CD4-positive, alpha-beta T cell (primary cell): ENCODE measurements around the gene PRDX6. TPM values are rescaled to one million over a fixed set of nuclear protein-coding genes. Genes with fewer than 3 reads are reported as not detected.
"Not testable (repeated sequence)": the region's sequence is repeated elsewhere in the genome, so short reads cannot be mapped to it uniquely, and the experiment has no call there.

Experiments used
- ATAC-seq: fragments of 200-7000 bp; cut with Tn5 transposase; one replicate; pipeline ENCODE4 v1.10.0; 2022; ENCODE audit warnings: mild to moderate bottlenecking; ENCODE audit not compliant: poor library complexity
- CTCF ChIA-PET: fragments of 350-600 bp; sonication (Branson Sonifier 250); formaldehyde crosslinking; loops from one replicate; lab custom pipeline; 2021; ENCODE audit warnings: antibody characterized with exemption, inconsistent platforms; lab: Charles Lee
- POLR2A ChIA-PET: fragments of 350-600 bp; sonication (Branson Sonifier 250); formaldehyde crosslinking; loops from one replicate; lab custom pipeline; 2021; ENCODE audit warnings: antibody characterized with exemption, inconsistent platforms; lab: Charles Lee
- DNase-seq, 14 experiments: peaks; one replicate each; pipeline ENCODE4 v3.0.0-alpha.2; 2013 to 2020; ENCODE audit warnings: mixed read lengths in 2 of 14
- H3K27ac ChIP-seq, 2 donors: one replicate each; pipeline versions ENCODE4 v1.5.1 to v1.7.0; 2013; ENCODE audit warnings: low read length in 2 of 2, low read depth in 1 of 2, mild to moderate bottlenecking in 1 of 2
- H3K27me3 ChIP-seq, 2 experiments: 1 replicate in 1 of 2; 2 replicates in 1 of 2; pipeline versions ENCODE4 v1.6.1 to v1.7.0; 2013; ENCODE audit warnings: low read length in 2 of 2, control low read depth in 1 of 2, mild to moderate bottlenecking in 1 of 2, moderate library complexity in 1 of 2; ENCODE audit not compliant: insufficient read depth in 2 of 2, control insufficient read depth in 1 of 2
- H3K36me3 ChIP-seq: one replicate; pipeline ENCODE4 v1.6.1; 2013; ENCODE audit warnings: low read length, control low read depth; ENCODE audit not compliant: insufficient read depth
- H3K4me1 ChIP-seq: one replicate; pipeline ENCODE4 v1.6.1; 2013; ENCODE audit warnings: low read length, control low read depth; ENCODE audit not compliant: insufficient read depth
- H3K4me3 ChIP-seq: one replicate; pipeline ENCODE4 v1.5.1; 2013; ENCODE audit warnings: mild to moderate bottlenecking, low read length, moderate library complexity
- H3K9me3 ChIP-seq, 2 experiments: 1 replicate in 1 of 2; 2 replicates in 1 of 2; pipeline versions ENCODE4 v1.6.1 to v1.7.0; 2013; ENCODE audit warnings: low read length in 2 of 2, mild to moderate bottlenecking in 2 of 2, control low read depth in 1 of 2, moderate library complexity in 1 of 2; ENCODE audit not compliant: control insufficient read depth in 1 of 2, insufficient read depth in 1 of 2
- H3K27ac Mint-ChIP-seq: one replicate; pipeline ENCODE4 v1.8.0; 2020; ENCODE audit warnings: mixed read lengths
- H3K27me3 Mint-ChIP-seq: one replicate; pipeline ENCODE4 v1.8.0; 2021; ENCODE audit warnings: mixed read lengths
- H3K36me3 Mint-ChIP-seq: one replicate; pipeline ENCODE4 v1.8.0; 2021; ENCODE audit warnings: low read depth, mixed read lengths
- H3K4me1 Mint-ChIP-seq: one replicate; pipeline ENCODE4 v1.8.0; 2021; ENCODE audit warnings: low read depth, mixed read lengths
- H3K4me3 Mint-ChIP-seq: one replicate; pipeline ENCODE4 v1.8.0; 2020; ENCODE audit warnings: mild to moderate bottlenecking, mixed read lengths
- H3K9me3 Mint-ChIP-seq: one replicate; pipeline ENCODE4 v1.8.0; 2020; ENCODE audit warnings: mixed read lengths
- CTCF ChIP-seq: fragments of 200-600 bp; IDR thresholded peaks from one replicate; pipeline ENCODE4 v1.8.0; 2022; ENCODE audit warnings: antibody characterized with exemption, mild to moderate bottlenecking
- intact Hi-C, 2 experiments: fragments of 100-400 bp; cut with DNase I in 1 of 2; cut with micrococcal nuclease in 1 of 2; formaldehyde crosslinking; loops; one replicate each; pipeline versions ENCODE4 v1.15.1 to v1.9.0; 2023 to 2025; cut with DNase I, micrococcal nuclease
- total RNA-seq, 174 experiments: library from RNA in 2 of 174; stranded (reverse) in 2 of 174; gene quantifications; one replicate each; pipeline ENCODE4 v1.2.3 and lab custom pipeline; 2021 to 2026

PRDX6 gene
- total RNA-seq, 2 experiments from 2014 or later, result 101 to 102 TPM

- Histone ChIP-seq H3K27me3 (no peaks in the 10 kb centered on the region), H3K4me1 (no peaks in the 10 kb centered on the region), H3K27ac (no peak overlapping the region), H3K4me3 (no peak overlapping the region), H3K36me3 (peaks cover 43% of the 10 kb centered on the region), H3K9me3 (no peaks in the 10 kb centered on the region)
- Mint-ChIP-seq H3K9me3 (no peaks in the 10 kb centered on the region), H3K27me3 (no peaks in the 10 kb centered on the region), H3K4me1 (no peaks in the 10 kb centered on the region), H3K27ac (no peak overlapping the region), H3K4me3 (no peak overlapping the region), H3K36me3 (peaks cover 65% of the 10 kb centered on the region)
- POLR2A ChIA-PET, result interaction anchor here (1.3 kb wide), 1 partner anchor 12 kb away, joined by 3 read pairs; the partner anchor contains the start of gene PRDX6
- DNase-seq, result no peak
- intact Hi-C loops, result loop anchor here in 1 of 2 experiments (10.0 kb wide), 1 partner anchor 1644 kb away; the partner anchor contains the start of gene DNM3
- no peak for ATAC-seq
- no peak for TF ChIP-seq CTCF
- CTCF ChIA-PET, result interaction anchor here (0.6 kb wide), 1 partner anchor 645 kb away, joined by 5 read pairs; no protein-coding TSS in a partner anchor
These were observed 12.0 kb downstream of the PRDX6 start for GRCh38 chr1:173489149-173489600.

GRCh38 chr1:173489929-173490328 lies 12.8 kb downstream of the PRDX6 start:
- Mint-ChIP-seq H3K9me3 (no peaks in the 10 kb centered on the region), H3K27me3 (no peaks in the 10 kb centered on the region), H3K4me1 (no peaks in the 10 kb centered on the region), H3K36me3 (peaks cover 57% of the 10 kb centered on the region), H3K4me3 (no peak overlapping the region), H3K27ac (no peak overlapping the region)
- intact Hi-C loops, result loop anchor here in 1 of 2 experiments (10.0 kb wide), 1 partner anchor 1645 kb away; the partner anchor contains the start of gene DNM3
- no peaks in the 10 kb centered on the region for H3K9me3 ChIP-seq
- H3K27me3 ChIP-seq, result no peaks in the 10 kb centered on the region
- peaks cover 37% of the 10 kb centered on the region for H3K36me3 ChIP-seq
- no peak overlapping the region for H3K27ac ChIP-seq
- H3K4me1 ChIP-seq, result no peaks in the 10 kb centered on the region
- ChIA-PET CTCF (no interaction called here), POLR2A (no interaction called here)
- ATAC-seq, result no peak
- no peak overlapping the region for H3K4me3 ChIP-seq
- no peak for DNase-seq
- TF ChIP-seq CTCF, result no peak

- H3K27ac Mint-ChIP-seq, result no peak overlapping the region
- Histone ChIP-seq H3K36me3 (peaks cover 22% of the 10 kb centered on the region), H3K4me3 (no peak overlapping the region), H3K27ac (no peak overlapping the region), H3K4me1 (no peaks in the 10 kb centered on the region), H3K9me3 (no peaks in the 10 kb centered on the region), H3K27me3 (no peaks in the 10 kb centered on the region)
- peaks cover 42% of the 10 kb centered on the region for H3K36me3 Mint-ChIP-seq
- ChIA-PET POLR2A (no interaction called here), CTCF (no interaction called here)
- intact Hi-C loops, result no loop called here
- H3K27me3 Mint-ChIP-seq, result no peaks in the 10 kb centered on the region
- no peak overlapping the region for H3K4me3 Mint-ChIP-seq
- no peaks in the 10 kb centered on the region for H3K4me1 Mint-ChIP-seq
- no peak for TF ChIP-seq CTCF
- ATAC-seq (no peak), DNase-seq (no peak)
- H3K9me3 Mint-ChIP-seq, result no peaks in the 10 kb centered on the region
These were observed 14.4 kb downstream of the PRDX6 start for GRCh38 chr1:173491508-173491907.

- POLR2A ChIA-PET, H3K27ac ChIP-seq, H3K4me3 ChIP-seq, H3K27me3 Mint-ChIP-seq, H3K27ac Mint-ChIP-seq, H3K9me3 ChIP-seq, ATAC-seq, H3K9me3 Mint-ChIP-seq, H3K27me3 ChIP-seq, H3K36me3 ChIP-seq, DNase-seq, intact Hi-C loops, H3K4me3 Mint-ChIP-seq, H3K4me1 ChIP-seq, CTCF ChIA-PET, H3K4me1 Mint-ChIP-seq: not testable (repeated sequence)
- H3K36me3 Mint-ChIP-seq, result peaks cover 25% of the 10 kb centered on the region
These were observed 16.0 kb downstream of the PRDX6 start for GRCh38 chr1:173493125-173493524.
